Stimulated activated CD4-positive, alpha-beta T cell treated with anti-CD3 and anti-CD28 coated beads, Interleukin-2, amount 100 ng/mL, for 48 hours (primary cell): ENCODE data around the gene OR8B8.
"Not testable (repeated sequence)": the region's sequence is repeated elsewhere in the genome, so short reads cannot be mapped to it uniquely, and the experiment has no call there.

Experiments used
- DNase-seq, 2 donors: peaks; one replicate each; pipeline ENCODE4 v3.0.0-alpha.2; 2020

The OR8B8 gene

DNA sequence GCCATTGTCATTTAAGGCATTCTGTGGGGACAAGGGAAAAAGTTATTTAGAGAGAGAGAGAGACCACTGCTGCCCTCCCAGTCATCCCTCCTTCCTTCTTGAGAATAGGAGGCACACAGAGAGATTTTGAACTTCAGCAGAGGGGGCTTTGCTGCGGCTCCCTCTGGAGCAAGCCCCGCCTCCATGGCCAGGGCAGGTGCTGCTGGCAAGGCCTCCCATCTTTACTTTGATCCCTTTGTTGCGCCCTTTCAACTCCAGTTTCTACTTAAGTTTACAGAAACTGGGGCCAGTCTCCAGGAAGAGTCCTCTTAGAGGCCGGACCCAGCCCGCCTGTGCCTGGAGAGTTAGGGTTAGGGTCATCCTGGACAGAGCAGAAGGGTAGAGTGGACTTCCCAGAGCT, 4.4 kb downstream of the OR8B8 start:
- DNase-seq: no peak

DNA sequence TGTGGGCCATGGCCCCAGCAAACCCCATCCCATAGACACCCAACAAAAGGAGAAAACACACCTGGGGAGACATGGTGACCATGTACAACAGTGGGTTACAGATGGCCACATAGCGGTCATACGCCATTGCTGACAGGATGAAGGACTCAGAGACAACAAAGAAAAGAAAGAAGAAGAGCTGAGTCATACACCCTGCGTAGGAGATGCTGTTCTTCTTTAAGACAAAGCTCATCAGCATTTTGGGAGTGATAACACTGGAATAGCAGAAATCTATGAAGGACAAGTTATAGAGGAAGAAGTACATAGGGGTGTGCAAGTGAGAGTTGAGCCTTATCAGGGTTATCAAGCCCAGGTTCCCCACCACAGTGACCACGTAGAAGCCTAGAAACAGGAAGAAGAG, 4.9 kb downstream of the OR8B8 start:
- no peak for DNase-seq

DNA sequence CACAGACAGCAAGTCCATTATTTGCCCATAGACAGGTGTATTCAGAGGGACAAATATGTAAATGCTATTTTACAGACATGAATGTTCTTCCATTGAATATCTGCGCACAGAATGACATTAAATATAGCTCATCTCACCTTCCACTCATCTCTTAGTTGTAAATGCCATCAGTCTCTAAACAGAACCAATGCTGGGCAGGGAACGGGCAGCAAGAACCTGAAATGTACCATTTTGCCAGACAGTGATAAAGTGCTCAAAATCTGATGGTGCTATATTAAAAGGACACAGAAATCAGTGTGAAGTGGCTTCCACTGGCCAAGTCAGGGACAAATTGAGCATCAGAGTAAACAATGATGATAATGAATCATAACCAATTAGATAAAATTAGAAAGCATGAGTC, 10.8 kb downstream of the OR8B8 start:
- no peak for DNase-seq

DNA sequence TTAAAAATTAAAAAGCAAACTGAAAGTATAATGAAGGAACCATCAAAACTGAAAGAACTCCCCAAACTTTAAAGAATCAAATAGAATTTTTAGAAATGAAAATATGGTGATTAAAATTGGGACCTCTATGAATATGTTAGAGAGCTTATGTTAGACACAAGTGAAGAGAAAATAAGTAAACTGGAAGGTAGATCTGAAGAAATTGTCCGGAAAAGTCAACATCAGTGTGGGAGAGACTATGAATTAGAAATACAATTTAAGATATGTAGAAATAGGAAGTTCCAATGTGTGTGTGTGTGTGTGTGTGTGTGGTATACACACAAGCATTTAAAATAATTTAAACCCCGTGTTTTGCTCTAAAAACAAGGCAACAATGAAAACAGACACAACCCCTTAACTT, 15.9 kb downstream of the OR8B8 start:
- DNase-seq: no peak

DNA sequence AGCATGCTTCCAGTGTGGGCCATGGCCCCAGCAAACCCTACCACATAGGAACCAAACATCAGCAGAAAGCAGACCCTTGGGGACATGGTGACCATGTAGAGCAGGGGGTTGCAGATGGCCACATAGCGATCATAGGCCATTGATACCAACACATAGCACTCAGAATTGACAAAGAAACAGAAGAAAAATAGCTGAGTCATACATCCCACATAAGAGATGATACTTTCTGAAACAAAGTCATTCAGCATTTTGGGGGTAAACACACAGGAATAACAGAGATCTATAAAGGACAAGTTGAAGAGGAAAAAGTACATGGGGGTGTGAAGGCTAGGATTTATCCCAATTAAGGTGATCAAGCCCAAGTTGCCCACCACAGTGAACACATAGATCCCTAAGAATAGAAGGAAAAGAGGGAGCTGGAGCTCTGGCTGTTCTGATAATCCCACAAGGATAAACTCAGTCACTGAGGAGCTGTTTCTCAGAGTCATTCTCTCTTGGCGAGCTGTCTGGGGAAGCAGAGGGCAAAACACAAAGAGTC, 21.0 kb downstream of the OR8B8 start, which contains the start of gene OR8B4:
Gene OR8B4, minus strand, starts transcription at position 488 of the 538 bp plus-strand sequence. Its CDS starts 0 bp downstream, at position 488.
- DNase-seq: no peak

DNA sequence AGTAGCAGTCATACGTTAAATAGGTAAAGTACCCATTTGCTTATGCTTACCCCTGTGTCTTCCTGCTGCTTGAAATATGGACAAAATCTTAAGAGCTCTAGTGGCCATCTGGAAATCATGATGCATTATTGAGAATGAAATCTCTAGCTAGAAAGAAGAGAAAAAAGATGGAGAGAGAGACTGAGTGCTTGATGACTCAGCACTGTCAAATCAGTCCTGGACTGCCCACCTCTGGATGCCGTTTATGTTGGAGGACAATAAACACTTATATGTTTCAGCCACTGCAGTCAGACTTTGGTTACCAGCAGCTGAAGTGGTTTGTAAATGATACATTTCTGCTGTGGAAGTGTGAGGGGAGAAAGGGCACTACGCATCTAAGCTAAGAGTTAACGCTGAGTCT, 24.5 kb downstream of the OR8B8 start:
- DNase-seq: no peak

DNA sequence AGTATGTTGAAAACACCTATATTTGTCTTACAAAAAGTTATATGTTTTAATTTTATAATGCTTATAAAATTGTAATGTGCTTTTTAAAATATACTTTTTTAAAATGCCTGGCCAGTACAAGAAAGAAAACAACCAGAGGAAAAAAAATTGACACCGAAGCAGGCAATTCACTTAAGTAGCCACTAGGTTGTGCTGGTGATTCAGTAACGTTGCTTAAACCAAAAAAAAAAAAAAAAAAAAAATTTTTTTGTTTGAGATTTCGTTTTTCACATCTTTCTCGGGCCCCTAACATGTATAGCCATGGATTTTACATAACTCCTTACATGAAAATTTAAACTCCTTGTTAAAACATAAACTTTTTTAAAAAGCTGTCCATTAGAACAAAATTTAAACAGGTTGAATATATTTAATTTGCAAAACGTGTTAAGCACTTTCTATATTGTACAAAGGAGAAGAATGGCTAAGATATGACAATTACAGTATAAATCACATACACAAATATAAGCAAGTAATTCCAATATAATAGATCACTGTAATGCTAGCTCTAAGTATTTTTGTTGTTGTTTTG, 30.1 kb downstream of the OR8B8 start:
- DNase-seq: no peak

DNA sequence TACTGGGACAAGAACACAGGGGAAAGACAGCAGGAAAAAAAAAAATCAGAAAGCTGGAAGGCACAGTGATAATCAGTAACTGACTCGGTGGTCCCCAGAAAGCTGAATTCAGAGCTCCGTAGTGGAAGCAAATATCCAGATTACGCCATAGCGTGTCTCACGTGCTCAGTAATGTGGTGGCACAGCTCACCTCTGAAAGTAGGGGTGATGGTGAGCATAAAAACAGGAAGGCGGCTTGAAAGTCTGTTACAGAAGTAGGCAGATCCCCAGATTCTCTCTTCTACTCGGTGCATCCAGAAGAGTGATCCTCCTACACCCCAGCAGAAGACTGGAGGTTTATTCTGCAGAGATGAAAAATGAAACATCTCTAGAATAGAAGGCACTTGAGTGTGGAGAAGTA, 35.6 kb downstream of the OR8B8 start:
- no peak for DNase-seq

DNA sequence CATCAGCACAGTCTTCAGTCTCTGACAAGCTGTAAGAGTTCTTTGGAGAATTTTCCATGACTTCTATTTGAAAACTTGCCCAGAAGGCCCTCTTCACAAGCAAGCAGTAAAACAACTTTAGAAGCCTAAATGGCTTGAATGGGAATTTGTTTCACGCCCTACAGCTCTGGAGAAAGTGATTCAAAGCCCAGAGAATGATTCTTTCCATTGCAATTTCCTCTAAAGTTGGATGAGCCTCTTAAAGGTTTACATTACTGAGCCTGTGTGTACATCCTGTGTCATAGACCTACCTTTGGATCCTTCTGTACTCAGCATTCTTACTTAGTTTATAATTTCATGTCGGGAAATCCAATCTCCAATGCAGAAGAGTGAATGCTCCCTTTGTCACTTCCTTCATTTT, 39.9 kb downstream of the OR8B8 start:
- DNase-seq: no peak

DNA sequence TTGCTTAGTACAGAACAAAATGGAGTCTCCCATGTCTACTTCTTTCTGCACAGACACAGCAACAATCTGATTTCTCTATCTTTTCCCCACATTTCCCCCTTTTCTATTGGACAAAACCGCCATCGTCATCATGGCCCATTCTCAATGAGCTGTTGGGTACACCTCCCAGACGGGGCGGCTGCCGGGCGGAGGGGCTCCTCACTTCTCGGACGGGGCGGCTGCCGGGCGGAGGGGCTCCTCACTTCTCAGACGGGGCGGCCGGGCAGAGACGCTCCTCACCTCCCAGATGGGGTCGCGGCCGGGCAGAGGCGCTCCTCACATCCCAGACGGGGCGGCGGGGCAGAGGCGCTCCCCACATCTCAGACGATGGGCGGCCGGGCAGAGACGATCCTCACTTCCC, 42.3 kb downstream of the OR8B8 start:
- DNase-seq: not testable (repeated sequence)

DNA sequence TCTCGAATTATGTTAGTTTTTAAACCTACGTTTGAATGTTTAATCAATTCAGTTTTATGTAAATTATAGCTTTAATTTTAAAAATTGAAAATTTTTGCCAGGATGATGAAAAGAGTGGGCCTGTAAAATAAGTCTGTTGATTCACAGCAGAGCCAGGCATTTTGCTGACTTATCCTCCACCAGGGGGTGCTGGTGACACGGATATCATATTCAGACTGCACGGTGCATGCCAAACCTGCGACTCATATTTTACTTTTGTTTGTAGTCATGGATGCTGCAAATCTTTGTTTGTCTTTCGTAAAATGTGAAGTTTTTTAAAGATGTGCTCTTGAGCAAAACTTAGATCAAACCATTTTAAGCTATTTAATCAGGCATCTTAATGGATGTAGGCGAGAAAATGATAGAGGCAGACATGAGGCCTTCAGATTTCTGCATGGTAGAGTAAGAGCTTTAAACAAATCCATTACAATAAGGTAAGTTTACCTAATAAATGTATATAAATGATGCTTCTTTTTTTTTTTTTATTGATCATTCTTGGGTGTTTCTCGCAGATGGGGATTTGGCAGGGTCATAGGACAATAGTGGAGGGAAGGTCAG, 43.1 kb downstream of the OR8B8 start:
- DNase-seq: peak; percentile 49 to 59

DNA sequence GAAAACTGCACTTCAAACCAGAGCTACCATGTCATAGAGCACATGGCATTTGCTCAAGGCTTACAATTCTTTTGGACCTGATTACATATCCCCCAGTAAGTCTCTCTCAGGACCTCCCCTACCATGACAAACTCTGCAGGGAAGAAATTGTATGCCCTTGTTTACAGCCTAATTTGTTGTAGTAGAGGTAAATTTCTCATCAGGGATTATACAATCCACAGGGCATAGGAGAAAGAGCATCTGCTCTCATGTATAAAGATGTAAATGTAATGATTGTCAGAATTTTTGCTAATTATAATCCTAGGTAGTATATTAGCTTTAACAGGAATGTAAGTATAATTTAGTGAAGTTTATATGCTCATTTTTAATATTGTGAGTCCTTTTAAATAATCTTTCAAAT, 46.6 kb downstream of the OR8B8 start, which contains the start of gene OR8B3:
Gene OR8B3, minus strand, starts transcription at position 101 of the 400 bp plus-strand sequence. CDS start 1,673 bp downstream, outside the sequence.
- DNase-seq: no peak

DNA sequence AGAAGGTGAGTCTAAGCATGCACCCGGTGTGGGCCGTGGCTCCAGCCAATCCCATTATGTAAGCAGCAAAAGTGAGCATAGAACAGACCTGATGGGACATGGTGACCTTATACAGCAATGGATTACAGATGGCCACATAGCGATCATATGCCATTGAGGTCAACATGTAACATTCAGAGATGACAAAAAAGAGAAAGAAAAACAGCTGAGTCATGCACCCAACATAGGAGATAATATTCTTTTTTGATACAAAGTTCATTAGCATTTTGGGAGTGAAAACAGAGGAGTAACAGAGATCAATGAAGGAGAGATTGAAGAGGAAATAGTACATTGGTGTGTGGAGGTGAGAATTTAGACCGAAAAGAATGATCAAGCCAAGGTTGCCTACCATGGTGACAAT, 48.6 kb downstream of the OR8B8 start:
- not testable (repeated sequence) for DNase-seq

DNA sequence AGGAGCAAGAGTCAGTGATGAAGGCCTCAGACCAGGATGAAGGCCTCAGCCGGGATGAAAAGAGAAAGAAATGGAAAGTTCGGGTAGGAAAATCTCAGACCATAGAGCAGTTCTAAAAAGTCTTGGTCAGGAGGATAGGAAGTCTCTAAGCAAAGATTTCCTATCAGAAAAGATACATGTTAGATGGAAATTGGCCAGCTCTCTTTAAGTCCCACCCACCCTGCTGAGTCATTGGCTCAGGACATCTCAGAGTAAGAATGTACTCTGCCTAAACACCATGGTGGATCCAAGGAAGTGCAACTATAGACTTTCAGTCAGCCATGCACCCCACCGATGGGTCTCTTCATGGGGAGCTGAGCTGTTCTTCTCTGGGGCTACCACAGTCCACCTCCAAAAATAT, 51.1 kb downstream of the OR8B8 start:
- DNase-seq: no peak
